Peyer's patch (tissue), 4 donors: ENCODE results near the gene ATG13. TPM values are rescaled to one million over a fixed set of nuclear protein-coding genes. Genes with fewer than 3 reads are reported as not detected.
A peak's percentile ranks its signal among the peaks of the same experiment; 100 is the strongest.

Source experiments
- DNase-seq, 3 donors: peaks; one replicate each; pipeline ENCODE4 v3.0.0-alpha.2; 2017 to 2019
- H3K27ac ChIP-seq, 4 donors: fragments of 200-600 bp; sonication (generic); one replicate each; pipeline ENCODE4 v1.5.1; 2016 to 2019
- H3K27me3 ChIP-seq, 2 donors: fragments of 200-600 bp; sonication (generic); one replicate each; pipeline ENCODE4 v1.5.1; 2019
- H3K36me3 ChIP-seq, 3 donors: fragments of 200-600 bp; sonication (generic); one replicate each; pipeline ENCODE4 v1.5.1; 2016 to 2019
- H3K4me1 ChIP-seq, 4 donors: fragments of 200-600 bp; sonication (generic); one replicate each; pipeline ENCODE4 v1.5.1; 2016 to 2019
- H3K4me3 ChIP-seq, 4 donors: fragments of 200-600 bp; sonication (generic); 1 replicate in 3 of 4; 2 replicates in 1 of 4; pipeline ENCODE4 v1.5.1; 2016 to 2019; ENCODE audit warnings: mild to moderate bottlenecking in 1 of 4
- H3K9me3 ChIP-seq, 4 donors: fragments of 200-600 bp; sonication (generic); one replicate each; pipeline ENCODE4 v1.5.1; 2016 to 2019; ENCODE audit warnings: mild to moderate bottlenecking in 1 of 4
- POLR2A ChIP-seq, 2 donors: fragments of 450-650 bp; IDR thresholded peaks; one replicate each; pipeline ENCODE4 v1.5.1; 2017; ENCODE audit warnings: antibody characterized with exemption in 2 of 2, mild to moderate bottlenecking in 2 of 2, moderate library complexity in 2 of 2
- total RNA-seq, 4 donors: library from RNA; depleted of rRNA; stranded (reverse); fragments of >200 nt; gene quantifications; one replicate each; pipeline ENCODE4 v1.1.0, GENCODE V29; 2016
- TF ChIP-seq, protein P1 (sequence below), 6 experiments: fragments of 450-650 bp in 4 of 6; fragments of 200-600 bp in 2 of 6; sonication (generic) in 1 of 6; IDR thresholded peaks; one replicate each; pipeline ENCODE4 v1.5.1; 2017 to 2019; ENCODE audit warnings: antibody characterized with exemption in 6 of 6, mild to moderate bottlenecking in 3 of 6, moderate library complexity in 1 of 6

Gene ATG13
- total RNA-seq, 4 donors from 2014 or later, result 86.5 to 119 (median 106) TPM

DNA sequence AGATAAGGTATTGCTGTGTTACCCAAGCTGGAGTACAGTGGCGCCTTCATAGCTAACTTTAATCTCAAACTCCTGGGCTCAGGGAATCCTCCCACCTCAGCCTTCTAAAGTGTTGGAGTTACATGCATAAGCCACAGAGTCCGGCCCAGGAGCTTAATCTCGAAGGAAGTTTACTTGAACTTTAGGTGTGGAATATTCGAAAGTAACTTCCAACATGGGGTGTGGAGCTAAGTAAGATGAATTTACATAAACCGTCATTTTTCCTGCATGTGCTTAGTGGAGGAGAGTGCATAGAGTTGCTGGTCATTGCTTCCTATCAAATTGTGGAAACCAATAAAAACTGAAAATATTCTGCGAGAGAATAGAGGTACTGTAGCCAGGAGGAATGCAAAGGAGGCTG is 1.5 kb downstream of the ATG13 start:
- Histone ChIP-seq H3K27me3 (no peaks in the 10 kb centered on the region), H3K36me3 (peaks cover 0 to 34% (median 0%) of the 10 kb centered on the region in 3 donors), H3K4me3 (peak overlapping the region in 2 of 4 donors; percentile 19 to 93), H3K27ac (no peak overlapping the region), H3K4me1 (peaks cover 0 to 32% (median 4%) of the 10 kb centered on the region in 4 donors), H3K9me3 (no peaks in the 10 kb centered on the region)
- DNase-seq, result no peak
- TF ChIP-seq, protein P1, sequence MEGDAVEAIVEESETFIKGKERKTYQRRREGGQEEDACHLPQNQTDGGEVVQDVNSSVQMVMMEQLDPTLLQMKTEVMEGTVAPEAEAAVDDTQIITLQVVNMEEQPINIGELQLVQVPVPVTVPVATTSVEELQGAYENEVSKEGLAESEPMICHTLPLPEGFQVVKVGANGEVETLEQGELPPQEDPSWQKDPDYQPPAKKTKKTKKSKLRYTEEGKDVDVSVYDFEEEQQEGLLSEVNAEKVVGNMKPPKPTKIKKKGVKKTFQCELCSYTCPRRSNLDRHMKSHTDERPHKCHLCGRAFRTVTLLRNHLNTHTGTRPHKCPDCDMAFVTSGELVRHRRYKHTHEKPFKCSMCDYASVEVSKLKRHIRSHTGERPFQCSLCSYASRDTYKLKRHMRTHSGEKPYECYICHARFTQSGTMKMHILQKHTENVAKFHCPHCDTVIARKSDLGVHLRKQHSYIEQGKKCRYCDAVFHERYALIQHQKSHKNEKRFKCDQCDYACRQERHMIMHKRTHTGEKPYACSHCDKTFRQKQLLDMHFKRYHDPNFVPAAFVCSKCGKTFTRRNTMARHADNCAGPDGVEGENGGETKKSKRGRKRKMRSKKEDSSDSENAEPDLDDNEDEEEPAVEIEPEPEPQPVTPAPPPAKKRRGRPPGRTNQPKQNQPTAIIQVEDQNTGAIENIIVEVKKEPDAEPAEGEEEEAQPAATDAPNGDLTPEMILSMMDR (IDR thresholded peaks at IDR 0.05), result no peak
- TF ChIP-seq POLR2A (IDR thresholded peaks at IDR 0.05), result no peak

DNA sequence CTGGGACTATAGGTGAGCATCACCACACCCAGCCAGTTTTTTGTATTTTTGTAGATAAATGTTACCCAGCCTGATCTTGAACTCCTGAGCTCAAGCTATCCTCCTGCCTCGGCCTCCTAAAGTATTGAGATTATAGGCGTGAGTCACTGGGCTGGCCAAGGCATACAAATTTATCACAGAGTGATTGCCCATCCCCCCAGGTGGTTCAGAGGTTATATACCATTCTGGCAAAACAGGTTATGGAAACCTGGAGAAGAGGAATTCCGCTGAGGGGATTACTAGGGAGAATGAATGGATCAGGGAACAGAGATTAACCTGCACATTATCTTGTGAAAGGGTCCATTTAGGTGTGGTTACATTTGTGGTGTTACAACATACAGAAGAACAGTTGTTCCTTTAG is 8.1 kb downstream of the ATG13 start:
- DNase-seq, result no peak
- H3K36me3 ChIP-seq, result peaks cover 0 to 69% (median 0%) of the 10 kb centered on the region in 3 donors

DNA sequence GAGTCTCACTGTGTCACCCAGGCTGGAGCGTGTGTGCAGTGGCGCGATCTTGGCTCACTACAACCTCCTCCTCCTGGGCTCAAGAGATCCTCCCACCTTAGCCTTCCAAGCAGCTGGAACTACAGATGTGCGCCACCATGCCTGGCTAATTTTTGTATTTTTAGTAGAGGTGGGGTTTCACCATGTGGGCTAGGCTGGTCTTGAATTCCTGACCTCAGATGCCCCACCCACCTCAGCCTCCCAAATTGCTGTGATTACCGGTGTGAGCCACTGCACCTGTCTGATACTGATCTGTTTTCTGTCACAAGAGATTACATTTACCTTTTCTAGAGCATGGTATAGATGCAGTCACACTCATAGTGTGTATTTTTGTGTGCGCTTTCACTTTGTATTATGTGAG is 11.6 kb downstream of the ATG13 start:
- Histone ChIP-seq H3K4me3 (no peak overlapping the region), H3K27ac (no peak overlapping the region), H3K27me3 (no peaks in the 10 kb centered on the region), H3K9me3 (no peaks in the 10 kb centered on the region), H3K36me3 (peaks cover 0 to 65% (median 0%) of the 10 kb centered on the region in 3 donors), H3K4me1 (no peaks in the 10 kb centered on the region)
- no peak for DNase-seq
- TF ChIP-seq POLR2A (IDR thresholded peaks at IDR 0.05), result no peak
- TF ChIP-seq, protein P1 (IDR thresholded peaks at IDR 0.05), result no peak

More for the DNA sequence above, 8.1 kb downstream of the ATG13 start:
- no peaks in the 10 kb centered on the region for H3K4me1 ChIP-seq
- H3K9me3 ChIP-seq, result no peaks in the 10 kb centered on the region
- no peak for TF ChIP-seq POLR2A (IDR thresholded peaks at IDR 0.05)
- TF ChIP-seq, protein P1 (IDR thresholded peaks at IDR 0.05), result no peak
- H3K27me3 ChIP-seq, result no peaks in the 10 kb centered on the region
- H3K27ac ChIP-seq, result no peak overlapping the region
- no peak overlapping the region for H3K4me3 ChIP-seq

DNA sequence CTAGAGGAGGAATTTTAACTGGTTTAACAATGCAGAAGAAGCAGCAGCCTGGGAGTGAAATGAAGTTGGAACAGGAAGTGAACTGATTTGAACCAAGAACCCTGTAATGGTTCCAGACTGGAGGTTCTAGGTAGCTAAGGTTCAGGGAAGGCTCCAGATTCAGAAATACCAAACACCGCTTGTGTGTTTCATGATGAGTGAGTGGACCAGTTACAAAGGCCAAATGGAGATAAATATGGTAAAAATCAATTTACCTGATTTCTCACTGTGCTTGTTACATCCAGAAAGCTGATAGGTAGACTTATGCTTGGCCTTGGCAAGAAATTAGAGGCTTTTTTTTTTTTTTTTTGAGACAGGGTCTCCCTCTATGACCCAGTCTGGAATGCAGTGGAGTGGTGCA is 12.9 kb downstream of the ATG13 start:
- Histone ChIP-seq H3K36me3 (peaks cover 0 to 62% (median 0%) of the 10 kb centered on the region in 3 donors), H3K9me3 (no peaks in the 10 kb centered on the region), H3K27me3 (no peaks in the 10 kb centered on the region), H3K4me3 (no peak overlapping the region), H3K4me1 (no peaks in the 10 kb centered on the region), H3K27ac (no peak overlapping the region)
- TF ChIP-seq POLR2A (IDR thresholded peaks at IDR 0.05), result no peak
- TF ChIP-seq, protein P1 (IDR thresholded peaks at IDR 0.05), result no peak
- no peak for DNase-seq

DNA sequence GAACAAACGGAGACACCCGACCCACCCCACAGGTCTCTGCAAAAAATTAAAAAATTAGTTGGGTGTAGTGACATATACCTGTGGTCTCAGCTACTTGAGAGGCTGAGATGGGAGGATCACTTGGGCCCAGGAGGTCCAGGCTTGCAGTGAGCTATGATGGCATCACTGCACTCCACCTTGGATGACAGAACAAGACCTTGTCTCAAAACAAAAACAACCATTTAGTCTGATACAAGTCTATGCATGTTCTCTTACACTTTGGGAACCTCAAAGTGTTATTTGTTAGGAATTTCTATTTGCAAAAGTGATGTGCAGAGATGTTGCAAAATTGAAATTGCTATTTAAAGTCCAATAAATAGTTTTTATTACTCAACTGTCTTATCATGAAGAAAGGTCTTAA is 14.3 kb downstream of the ATG13 start:
- H3K36me3 ChIP-seq, result peaks cover 0 to 55% (median 0%) of the 10 kb centered on the region in 3 donors
- no peaks in the 10 kb centered on the region for H3K4me1 ChIP-seq
- TF ChIP-seq, protein P1 (IDR thresholded peaks at IDR 0.05), result no peak
- TF ChIP-seq POLR2A (IDR thresholded peaks at IDR 0.05), result no peak
- H3K9me3 ChIP-seq, result no peaks in the 10 kb centered on the region
- H3K4me3 ChIP-seq, result no peak overlapping the region
- no peaks in the 10 kb centered on the region for H3K27me3 ChIP-seq
- no peak for DNase-seq
- no peak overlapping the region for H3K27ac ChIP-seq

DNA sequence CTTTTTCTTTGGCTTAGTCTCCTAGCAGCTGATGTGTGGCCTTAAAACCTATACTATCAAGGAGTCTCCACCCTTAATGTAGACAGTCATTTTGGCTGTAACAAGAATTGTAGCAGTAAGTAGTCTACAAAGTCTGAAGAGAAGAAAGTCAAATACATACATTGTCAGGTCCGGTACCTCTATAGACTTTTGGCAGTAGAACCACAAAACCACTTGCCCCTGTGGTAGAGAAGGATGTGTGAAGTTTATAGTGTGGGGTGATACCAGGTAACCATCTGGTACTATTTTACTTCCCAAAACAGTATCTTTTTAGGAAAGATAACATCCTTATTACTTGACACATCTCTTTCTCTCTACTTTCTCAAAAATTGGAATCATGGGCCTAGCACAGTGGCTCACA is 15.1 kb downstream of the ATG13 start:
- H3K9me3 ChIP-seq, result no peaks in the 10 kb centered on the region
- H3K4me3 ChIP-seq, result no peak overlapping the region
- peaks cover 0 to 53% (median 0%) of the 10 kb centered on the region in 3 donors for H3K36me3 ChIP-seq
- H3K27me3 ChIP-seq, result no peaks in the 10 kb centered on the region
- no peaks in the 10 kb centered on the region for H3K4me1 ChIP-seq
- no peak for DNase-seq
- no peak overlapping the region for H3K27ac ChIP-seq
- TF ChIP-seq, protein P1 (IDR thresholded peaks at IDR 0.05), result no peak
- TF ChIP-seq POLR2A (IDR thresholded peaks at IDR 0.05), result no peak
